Pons (tissue), 1 donor: ENCODE results near the gene CAMK1D.
"Not testable (repeated sequence)": the region's sequence is repeated elsewhere in the genome, so short reads cannot be mapped to it uniquely, and the experiment has no call there.

ENCODE experiments used
- DNase-seq: peaks from one replicate; pipeline ENCODE4 v3.0.0-alpha.2; 2016; ENCODE audit warnings: low spot score

Gene CAMK1D

DNA sequence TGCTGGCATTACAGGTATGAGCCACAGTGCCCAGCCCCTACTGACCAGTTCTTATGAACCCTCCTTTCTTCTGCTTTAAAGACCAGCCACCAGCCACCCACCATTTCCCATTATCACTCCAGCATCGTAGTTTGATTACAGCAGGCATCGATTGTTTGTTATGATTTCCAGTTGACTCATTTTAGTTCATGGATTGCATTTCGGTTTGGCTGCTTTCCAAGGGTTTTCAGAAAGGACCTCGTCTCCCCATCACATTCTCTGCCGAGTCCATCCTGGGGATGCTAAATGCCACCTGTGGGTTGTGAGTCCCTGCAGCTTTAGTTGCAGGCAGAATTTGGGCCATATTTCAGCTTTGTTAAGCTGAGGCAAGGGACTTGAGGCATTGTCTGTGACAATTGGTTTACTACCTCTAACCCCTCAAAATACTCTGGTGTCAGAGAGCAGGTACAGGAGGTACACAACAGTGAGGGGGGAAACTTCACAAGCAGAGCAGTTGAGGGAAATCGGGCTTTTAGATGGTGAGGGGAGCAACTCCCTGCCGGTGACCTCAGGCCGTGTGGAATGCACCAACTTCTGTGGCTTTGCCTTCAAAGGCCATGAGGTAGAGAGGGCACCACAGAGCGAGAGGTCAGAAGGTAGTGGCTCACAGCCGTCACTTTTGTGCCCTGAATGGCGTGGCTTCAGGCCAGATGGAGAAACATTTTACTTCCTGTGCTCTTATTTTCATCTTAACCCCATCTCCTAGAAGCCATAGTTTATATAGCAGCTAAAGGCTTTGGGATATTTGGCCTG, 448.3 kb downstream of the CAMK1D start:
- DNase-seq = no peak

DNA sequence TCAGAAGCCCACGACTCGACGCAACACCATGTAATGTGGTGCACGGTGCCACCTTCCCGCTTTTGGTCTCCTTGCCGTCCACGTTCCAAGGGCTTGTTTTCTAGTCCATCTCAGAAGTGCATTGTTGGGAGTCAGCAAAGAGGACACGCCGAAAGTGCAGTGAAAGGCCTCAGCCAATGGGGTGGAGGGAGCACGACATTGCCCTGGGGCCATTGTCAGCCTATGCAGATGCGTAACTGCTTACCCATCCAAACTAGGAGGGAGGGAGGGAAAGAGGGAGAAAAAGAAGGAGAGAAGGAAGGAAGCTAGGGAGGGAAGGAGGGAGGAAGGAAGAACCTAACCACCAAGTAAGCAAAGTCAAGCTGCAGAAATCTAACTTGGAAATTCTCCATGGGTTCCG, 449.8 kb downstream of the CAMK1D start:
- no peak for DNase-seq

GRCh38 chr10:12799714-12800113, 450.4 kb downstream of the CAMK1D start:
- DNase-seq = no peak

GRCh38 chr10:12800302-12800701, 451.0 kb downstream of the CAMK1D start:
- DNase-seq = no peak

DNA sequence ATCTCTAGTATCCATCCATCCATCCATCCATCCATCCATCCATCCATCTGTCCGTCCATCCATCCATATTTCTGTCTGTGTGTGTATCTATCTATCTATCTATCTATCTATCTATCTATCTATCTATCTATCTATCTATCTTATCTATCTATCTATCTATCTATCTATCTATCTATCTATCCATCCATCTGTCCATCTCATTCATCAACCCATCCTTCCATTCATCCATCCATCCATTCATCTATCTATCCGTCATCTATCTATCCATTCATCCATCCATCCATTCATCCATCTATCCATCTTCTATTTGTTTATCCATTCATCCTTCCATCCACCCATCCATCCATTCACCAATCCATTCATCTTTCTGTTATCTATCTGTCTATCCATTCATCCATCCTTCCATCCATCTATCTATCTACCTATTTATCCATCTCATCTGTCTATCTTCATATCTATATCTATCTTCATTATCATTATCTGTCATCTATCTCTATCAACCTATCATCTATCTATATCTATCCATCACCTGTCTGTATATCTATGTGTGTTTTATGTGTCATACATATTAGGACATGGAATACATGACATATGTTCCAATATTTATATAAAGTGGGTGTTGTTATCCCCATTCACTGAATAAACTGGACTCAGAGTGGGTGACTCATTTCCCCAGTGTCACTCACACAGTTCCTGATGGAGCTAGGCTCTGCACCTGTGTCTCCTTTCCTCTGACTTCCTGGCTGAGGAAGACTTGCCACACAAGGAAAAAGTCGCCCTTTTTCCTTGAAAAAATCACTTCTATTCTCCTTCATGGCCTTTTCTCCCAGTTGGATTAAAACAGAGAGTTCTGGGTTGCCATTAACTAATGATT, 452.1 kb downstream of the CAMK1D start:
- DNase-seq = no peak

DNA sequence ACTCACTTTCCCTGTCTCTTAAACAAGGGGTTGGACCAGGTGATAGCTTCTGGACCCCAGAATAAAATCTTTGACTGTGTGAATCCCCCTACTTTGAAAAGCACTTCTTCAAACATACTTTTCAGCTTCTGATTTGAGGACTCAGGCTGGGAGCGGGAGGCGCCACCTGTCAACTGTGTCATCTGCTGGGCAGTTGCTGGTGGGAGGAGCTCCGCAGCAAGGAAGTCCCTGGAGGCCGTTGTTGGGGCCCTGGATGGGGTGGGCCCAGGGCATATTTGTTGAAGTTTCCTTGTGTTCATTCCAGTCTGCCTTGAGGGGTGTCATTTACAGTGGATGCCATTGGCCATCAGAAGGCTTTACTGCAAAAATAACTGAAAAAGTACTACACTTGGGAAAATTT, 454.4 kb downstream of the CAMK1D start:
- no peak for DNase-seq

GRCh38 chr10:12806228-12807095, 457.1 kb downstream of the CAMK1D start:
- DNase-seq = no peak

DNA sequence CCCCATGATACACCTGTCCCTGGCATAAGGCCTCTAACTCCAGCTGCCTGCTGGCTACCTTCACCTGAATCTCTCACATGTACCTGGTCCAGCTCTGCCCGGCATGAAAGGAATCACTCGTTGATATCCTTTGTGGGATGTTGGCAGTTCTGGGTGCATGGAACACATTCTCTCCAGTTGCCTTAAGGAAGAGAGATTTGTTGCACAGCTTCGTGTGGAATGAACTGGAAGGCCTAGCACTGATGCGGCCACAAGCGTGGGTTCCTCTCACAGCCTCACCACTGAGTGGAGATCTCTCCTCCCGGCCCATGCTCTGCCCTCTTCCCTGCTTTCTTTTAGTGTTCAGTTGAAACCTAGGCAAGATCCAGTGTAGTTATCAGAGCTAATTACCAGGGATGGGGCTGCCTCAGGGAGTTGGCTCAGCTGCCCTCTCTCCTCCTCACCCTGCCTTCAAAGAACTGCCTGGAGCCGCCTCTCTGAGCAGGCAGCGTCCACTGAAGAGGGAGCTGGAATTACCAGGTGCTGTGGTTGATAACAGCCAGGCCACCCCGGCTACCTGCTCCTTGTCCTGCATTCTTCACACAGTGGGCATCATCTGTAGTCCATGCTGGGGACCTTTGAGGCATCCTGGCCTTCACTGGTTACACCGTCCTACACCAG, 457.9 kb downstream of the CAMK1D start:
- DNase-seq = no peak

- DNase-seq = no peak
Measured at GRCh38 chr10:12808014-12808613, 458.8 kb downstream of the CAMK1D start.

DNA sequence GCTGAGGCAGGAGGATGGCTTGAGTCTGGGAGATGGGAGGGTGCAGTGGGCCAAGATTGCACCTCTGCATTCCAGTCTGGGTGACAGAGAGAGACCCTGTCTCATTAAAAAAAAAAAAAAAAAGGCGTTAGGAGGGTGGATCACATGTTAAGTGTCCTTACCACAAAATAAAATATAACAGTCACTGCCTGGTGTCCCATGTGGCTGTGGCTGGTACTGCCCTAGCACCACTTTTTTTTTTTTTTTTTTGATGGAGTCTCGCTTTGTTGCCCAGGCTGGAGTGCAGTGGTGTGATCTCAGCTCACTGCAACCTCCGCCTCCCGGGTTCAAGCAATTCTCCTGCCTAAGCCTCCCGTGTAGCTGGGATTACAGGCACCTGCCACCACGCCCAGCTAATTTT, 460.7 kb downstream of the CAMK1D start:
- DNase-seq = not testable (repeated sequence)

DNA sequence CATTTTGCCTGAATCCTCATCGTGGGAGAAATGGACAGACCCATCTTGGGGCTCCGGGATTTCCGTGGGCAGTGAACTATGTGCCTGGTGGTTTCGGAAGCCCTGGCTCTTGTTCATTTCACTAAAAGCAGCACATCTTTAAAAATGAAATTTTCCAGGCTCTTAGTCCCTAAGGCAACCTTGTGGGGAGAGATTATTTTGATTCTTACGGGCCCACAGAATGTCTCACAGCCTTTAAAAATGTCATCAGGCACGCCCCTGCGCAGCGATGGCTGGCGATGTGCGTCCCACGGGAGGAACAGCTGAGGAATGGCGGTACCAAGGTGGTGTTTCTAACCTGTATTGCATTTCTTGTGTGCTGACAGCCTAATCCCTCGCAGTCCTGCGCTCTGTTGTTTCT, 462.5 kb downstream of the CAMK1D start:
- DNase-seq = no peak

DNA sequence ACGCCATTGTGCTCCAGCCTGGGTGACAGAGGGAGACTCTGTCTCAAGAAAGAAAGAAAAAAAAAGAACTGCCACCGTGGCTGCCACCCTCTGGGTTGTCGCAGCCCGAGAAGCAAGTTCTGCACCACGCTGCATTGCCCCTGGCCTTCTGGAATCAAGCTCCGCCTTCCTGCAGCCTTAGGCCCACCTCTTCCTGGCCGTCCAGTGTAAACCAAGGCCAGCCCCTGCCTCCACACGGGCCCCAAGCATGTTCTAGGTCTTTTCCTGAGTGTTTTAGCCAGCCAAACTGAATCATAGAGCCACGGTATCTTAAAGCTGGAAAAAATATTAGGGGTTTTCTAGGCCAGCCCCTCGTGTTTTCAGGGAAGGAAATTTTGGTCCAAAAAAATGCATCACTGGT, 463.2 kb downstream of the CAMK1D start:
- no peak for DNase-seq

DNA sequence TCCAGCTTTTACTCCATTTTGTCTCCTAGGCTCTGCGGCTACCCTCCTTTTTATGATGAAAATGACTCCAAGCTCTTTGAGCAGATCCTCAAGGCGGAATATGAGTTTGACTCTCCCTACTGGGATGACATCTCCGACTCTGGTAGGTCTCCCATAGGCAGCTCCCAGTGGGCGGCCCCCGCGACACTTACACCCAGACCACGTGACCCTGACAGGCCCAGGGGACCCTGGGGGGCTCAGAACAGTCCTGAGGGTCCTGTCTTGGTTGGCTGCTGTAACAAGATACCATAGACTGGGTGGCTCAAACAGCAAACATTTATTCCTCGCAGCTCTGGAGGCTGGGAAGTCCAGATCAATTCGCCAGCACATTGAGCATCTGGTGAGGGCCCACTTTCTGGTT, 464.8 kb downstream of the CAMK1D start:
- no peak for DNase-seq

DNA sequence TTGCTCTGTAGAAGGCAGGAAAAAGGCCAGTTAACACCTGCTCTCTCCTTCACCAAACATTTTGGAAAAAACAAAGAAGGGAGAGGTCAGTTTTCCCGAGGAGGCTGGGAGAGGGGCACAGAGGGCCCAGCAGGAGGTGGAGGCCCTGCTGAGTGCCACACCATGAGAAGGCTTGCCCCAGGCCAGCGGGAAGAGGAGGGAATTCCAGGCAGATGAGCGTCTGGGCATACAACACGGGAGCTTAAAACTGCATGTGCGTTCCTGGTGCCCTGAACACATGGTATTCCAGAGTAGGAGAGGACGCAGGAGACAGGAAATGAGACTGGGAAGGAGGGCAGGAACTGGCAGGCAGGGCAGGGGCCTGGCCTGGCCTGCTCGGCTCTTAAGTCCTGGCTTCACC, 469.7 kb downstream of the CAMK1D start:
- no peak for DNase-seq

- DNase-seq = no peak
Measured at GRCh38 chr10:12819656-12820055, 470.3 kb downstream of the CAMK1D start.

- DNase-seq = no peak
Measured at GRCh38 chr10:12822126-12822892, 473.0 kb downstream of the CAMK1D start.

DNA sequence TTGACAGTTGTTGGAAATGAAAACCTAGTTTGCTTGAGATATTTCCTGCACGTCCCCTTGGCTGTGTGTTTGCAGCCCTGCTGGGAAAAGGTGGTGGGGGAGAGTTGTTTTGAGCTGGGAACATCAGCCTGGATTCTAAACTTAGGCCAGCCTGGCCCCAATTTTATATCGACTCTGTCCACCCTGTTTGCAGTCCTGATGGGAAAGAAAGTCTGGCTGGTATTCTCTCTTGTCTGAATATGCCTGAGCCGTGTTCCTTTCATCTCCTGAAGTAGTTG, 473.5 kb downstream of the CAMK1D start:
- DNase-seq = no peak

- no peak for DNase-seq
Measured at GRCh38 chr10:12823328-12823727, 474.0 kb downstream of the CAMK1D start.

GRCh38 chr10:12825260-12825849, 476.0 kb downstream of the CAMK1D start:
- DNase-seq = no peak

DNA sequence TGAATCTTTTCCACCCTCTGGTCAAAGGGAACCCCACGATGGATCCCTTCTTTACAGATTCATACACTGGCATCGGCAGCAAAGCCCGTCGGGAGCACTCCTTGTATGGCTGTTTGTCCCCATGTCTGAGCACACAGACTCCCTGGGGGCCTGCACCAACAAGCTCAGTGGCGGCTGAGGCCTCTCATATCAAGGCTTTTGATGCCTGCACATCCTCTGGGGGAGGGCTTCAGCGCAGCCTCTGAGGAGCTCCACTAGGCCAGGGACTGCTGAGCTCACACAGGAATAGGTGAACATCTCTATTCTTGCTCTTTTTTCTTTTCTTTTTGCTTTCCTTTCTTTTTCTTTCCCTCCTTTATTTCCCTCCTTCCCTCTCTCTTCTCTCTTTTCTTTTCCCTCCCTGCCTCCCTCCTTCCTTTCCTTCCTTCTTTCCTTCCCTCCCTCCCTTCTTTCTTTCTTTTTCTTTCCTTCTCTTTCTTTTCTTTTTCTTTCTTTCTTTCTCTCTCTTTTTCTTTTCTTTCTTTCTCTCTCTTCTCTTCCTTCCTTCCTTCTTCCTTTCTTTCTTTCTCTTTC, 477.5 kb downstream of the CAMK1D start:
- DNase-seq = no peak
